ENCODE measurements around the gene RRP1. TPM values are rescaled to one million over a fixed set of nuclear protein-coding genes. Genes with fewer than 3 reads are reported as not detected.
"Not testable (repeated sequence)": the region's sequence is repeated elsewhere in the genome, so short reads cannot be mapped to it uniquely, and the experiment has no call there.

RRP1 gene
- total RNA-seq, 1 experiment from 2014 or later, result 47.8 TPM

GRCh38 chr21:43822741-43823140 lies 33.4 kb downstream of the RRP1 start:
- in situ Hi-C loops (cut with HindIII; ENCODE audit: low pct_unique_long_range_greater_than_20kb, low sequenced_read_pairs); DNase-seq (ENCODE audit: low read depth): not testable (repeated sequence)

- no peak for DNase-seq (ENCODE audit: low read depth)
- in situ Hi-C loops (cut with HindIII; ENCODE audit: low pct_unique_long_range_greater_than_20kb, low sequenced_read_pairs), result no loop called here
Observed at GRCh38 chr21:43824333-43825241, 35.2 kb downstream of the RRP1 start.

- no peak for DNase-seq (ENCODE audit: low read depth)
- in situ Hi-C loops (cut with HindIII; ENCODE audit: low pct_unique_long_range_greater_than_20kb, low sequenced_read_pairs), result no loop called here
Observed at GRCh38 chr21:43825242-43825935, 36.0 kb downstream of the RRP1 start.

GRCh38 chr21:43825936-43826622 lies 36.7 kb downstream of the RRP1 start:
- in situ Hi-C loops (cut with HindIII; ENCODE audit: low pct_unique_long_range_greater_than_20kb, low sequenced_read_pairs), result no loop called here
- DNase-seq (ENCODE audit: low read depth), result no peak

GRCh38 chr21:43826623-43826974 lies 37.2 kb downstream of the RRP1 start:
- DNase-seq (ENCODE audit: low read depth), result no peak
- in situ Hi-C loops (cut with HindIII; ENCODE audit: low pct_unique_long_range_greater_than_20kb, low sequenced_read_pairs), result no loop called here

- in situ Hi-C loops (cut with HindIII; ENCODE audit: low pct_unique_long_range_greater_than_20kb, low sequenced_read_pairs), result no loop called here
Observed at GRCh38 chr21:43827015-43827611, 37.7 kb downstream of the RRP1 start.

GRCh38 chr21:43829161-43829560 lies 39.8 kb downstream of the RRP1 start:
- no peak for DNase-seq (ENCODE audit: low read depth)
- in situ Hi-C loops (cut with HindIII; ENCODE audit: low pct_unique_long_range_greater_than_20kb, low sequenced_read_pairs), result no loop called here

More at GRCh38 chr21:43827015-43827611, 37.7 kb downstream of the RRP1 start:
- DNase-seq (ENCODE audit: low read depth), result peak; percentile 67

GRCh38 chr21:43829575-43830119 lies 40.3 kb downstream of the RRP1 start:
- in situ Hi-C loops (cut with HindIII; ENCODE audit: low pct_unique_long_range_greater_than_20kb, low sequenced_read_pairs), result no loop called here
- DNase-seq (ENCODE audit: low read depth), result no peak

- in situ Hi-C loops (cut with HindIII; ENCODE audit: low pct_unique_long_range_greater_than_20kb, low sequenced_read_pairs), result no loop called here
Observed at GRCh38 chr21:43832158-43832550, 42.8 kb downstream of the RRP1 start.

GRCh38 chr21:43832648-43833047 lies 43.3 kb downstream of the RRP1 start:
- no peak for DNase-seq (ENCODE audit: low read depth)
- in situ Hi-C loops (cut with HindIII; ENCODE audit: low pct_unique_long_range_greater_than_20kb, low sequenced_read_pairs), result no loop called here

More at GRCh38 chr21:43832158-43832550, 42.8 kb downstream of the RRP1 start:
- no peak for DNase-seq (ENCODE audit: low read depth)

GRCh38 chr21:43834146-43834905 lies 44.9 kb downstream of the RRP1 start:
- in situ Hi-C loops (cut with HindIII; ENCODE audit: low pct_unique_long_range_greater_than_20kb, low sequenced_read_pairs), result no loop called here
- DNase-seq (ENCODE audit: low read depth), result no peak

- DNase-seq (ENCODE audit: low read depth), result no peak
- in situ Hi-C loops (cut with HindIII; ENCODE audit: low pct_unique_long_range_greater_than_20kb, low sequenced_read_pairs), result no loop called here
Observed at GRCh38 chr21:43835050-43835449, 45.7 kb downstream of the RRP1 start.

- DNase-seq (ENCODE audit: low read depth), result no peak
- in situ Hi-C loops (cut with HindIII; ENCODE audit: low pct_unique_long_range_greater_than_20kb, low sequenced_read_pairs), result no loop called here
Observed at GRCh38 chr21:43835861-43836260, 46.5 kb downstream of the RRP1 start.

GRCh38 chr21:43836616-43837015 lies 47.2 kb downstream of the RRP1 start:
- in situ Hi-C loops (cut with HindIII; ENCODE audit: low pct_unique_long_range_greater_than_20kb, low sequenced_read_pairs), result no loop called here
- DNase-seq (ENCODE audit: low read depth), result no peak

- in situ Hi-C loops (cut with HindIII; ENCODE audit: low pct_unique_long_range_greater_than_20kb, low sequenced_read_pairs), result no loop called here
- DNase-seq (ENCODE audit: low read depth), result no peak
Observed at GRCh38 chr21:43840259-43840658, 50.9 kb downstream of the RRP1 start.

GRCh38 chr21:43842742-43843141 lies 53.4 kb downstream of the RRP1 start:
- in situ Hi-C loops (cut with HindIII; ENCODE audit: low pct_unique_long_range_greater_than_20kb, low sequenced_read_pairs), result no loop called here
- DNase-seq (ENCODE audit: low read depth), result no peak

GRCh38 chr21:43844906-43845305 lies 55.5 kb downstream of the RRP1 start:
- in situ Hi-C loops (cut with HindIII; ENCODE audit: low pct_unique_long_range_greater_than_20kb, low sequenced_read_pairs), result not testable (repeated sequence)

GRCh38 chr21:43845386-43845785 lies 56.0 kb downstream of the RRP1 start:
- in situ Hi-C loops (cut with HindIII; ENCODE audit: low pct_unique_long_range_greater_than_20kb, low sequenced_read_pairs), result no loop called here

More at GRCh38 chr21:43844906-43845305, 55.5 kb downstream of the RRP1 start:
- DNase-seq (ENCODE audit: low read depth), result not testable (repeated sequence)

More at GRCh38 chr21:43845386-43845785, 56.0 kb downstream of the RRP1 start:
- DNase-seq (ENCODE audit: low read depth), result no peak
